Colon (tissue), 2 donors: Measurements from ENCODE around the gene SRSF10.
"Not testable (repeated sequence)": the region's sequence is repeated elsewhere in the genome, so short reads cannot be mapped to it uniquely, and the experiment has no call there.

Experiments used
- FAIRE-seq: peaks from 2 replicates; lab custom pipeline; 2012; peaks lifted over from hg19 to GRCh38; lab: Jason Lieb, UNC
- donor health status: control.
- donor health status: control.

Gene SRSF10

DNA sequence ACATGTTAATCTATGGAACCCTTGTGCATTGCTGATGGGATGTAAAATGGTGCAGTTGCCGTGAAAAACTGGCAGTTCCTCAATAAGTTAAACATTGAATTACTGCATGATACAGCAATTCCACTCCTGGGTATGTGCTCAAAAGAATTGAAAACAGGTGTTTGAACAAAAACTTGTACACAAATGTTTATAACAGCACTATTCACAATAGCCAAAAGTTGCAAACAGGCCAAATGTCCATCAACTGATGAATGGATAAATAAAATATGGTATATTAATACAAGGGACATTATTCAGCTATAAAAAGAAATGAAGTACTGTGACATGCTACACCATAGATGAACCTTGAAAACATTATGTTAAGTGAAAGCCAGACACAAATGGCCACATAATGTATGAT lies 17.7 kb upstream of the SRSF10 start:
- FAIRE-seq, result no peak

DNA sequence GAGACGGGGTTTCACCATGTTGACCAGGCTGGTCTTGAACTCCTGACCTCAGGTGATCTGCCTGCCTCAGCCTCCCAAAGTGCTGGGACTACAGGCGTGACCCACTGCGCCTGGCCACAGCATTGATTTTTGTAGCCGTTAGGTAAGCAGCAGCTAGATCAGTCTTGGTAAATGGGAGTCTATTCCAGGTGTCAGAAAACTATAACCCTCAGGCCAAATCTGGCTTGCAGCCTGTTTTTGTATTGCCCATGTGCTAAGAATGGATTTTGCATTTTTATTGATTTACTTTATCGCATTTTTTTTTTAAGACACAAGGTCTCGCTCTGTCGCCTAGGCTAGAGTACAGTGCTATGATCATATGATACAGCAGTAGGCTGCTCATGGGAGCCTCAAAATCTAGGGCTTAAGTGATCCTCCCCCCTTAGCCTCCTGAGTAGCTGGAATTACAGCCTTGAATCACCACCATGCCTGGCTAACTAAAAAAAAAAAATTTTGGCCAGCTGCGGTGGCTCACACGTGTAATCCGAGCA lies 16.6 kb upstream of the SRSF10 start:
- no peak for FAIRE-seq

DNA sequence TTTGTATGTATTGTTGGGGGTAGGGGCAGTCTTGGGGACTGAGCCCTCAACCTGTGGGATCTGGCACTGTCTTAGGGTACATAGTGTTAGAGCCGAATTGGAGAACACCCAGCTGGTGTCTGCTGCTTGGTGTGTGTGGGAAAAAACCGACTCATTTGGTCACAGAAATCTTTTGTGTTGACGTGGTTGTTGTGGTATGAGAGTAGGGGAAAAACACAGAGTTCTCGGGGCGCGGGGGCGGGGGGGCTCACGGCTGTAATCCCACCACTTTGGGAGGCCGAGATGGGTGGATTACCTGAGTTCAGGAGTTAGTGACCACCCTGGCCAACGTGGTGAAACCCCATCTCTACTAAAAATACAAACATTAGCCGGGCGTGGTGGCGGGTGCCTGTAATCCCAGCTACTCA lies 15.3 kb upstream of the SRSF10 start:
- no peak for FAIRE-seq

DNA sequence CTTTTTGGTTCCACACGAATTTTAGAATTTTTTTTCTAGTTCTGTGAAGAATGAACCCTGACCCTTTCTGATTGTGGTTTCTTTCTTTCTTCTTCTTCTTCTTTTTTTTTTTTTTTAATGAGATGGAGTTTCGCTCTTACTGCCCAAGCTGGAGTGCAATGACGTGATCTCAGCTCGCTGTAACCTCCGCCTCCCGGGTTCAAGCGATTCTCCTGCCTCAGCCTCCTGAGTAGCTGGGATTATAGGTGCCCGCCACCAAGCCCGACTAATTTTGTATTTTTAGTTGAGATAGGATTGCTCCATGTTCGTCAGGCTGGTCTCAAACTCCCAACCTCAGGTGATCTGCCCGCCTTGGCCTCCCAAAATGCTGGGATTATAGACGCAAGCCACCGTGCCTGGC lies 11.9 kb upstream of the SRSF10 start:
- FAIRE-seq, result not testable (repeated sequence)

DNA sequence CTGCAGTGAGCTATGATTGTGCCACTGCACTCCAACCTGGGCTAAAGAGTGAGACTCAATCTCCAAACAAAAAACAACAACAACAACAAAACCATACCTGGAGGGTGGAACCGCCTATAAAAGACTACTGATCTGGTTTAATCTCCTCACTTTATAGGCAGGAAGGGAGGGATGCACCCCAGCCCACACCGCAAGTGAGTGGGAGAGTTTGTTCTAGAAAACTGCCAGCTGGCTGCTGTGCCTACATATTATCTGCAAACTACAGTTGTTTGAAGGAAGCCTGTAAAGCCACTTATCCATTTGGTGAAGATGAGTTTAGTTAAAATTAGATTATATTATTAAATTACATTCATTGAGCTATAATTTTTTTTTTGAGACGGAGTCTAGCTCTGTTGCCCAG lies 9.1 kb upstream of the SRSF10 start:
- no peak for FAIRE-seq

DNA sequence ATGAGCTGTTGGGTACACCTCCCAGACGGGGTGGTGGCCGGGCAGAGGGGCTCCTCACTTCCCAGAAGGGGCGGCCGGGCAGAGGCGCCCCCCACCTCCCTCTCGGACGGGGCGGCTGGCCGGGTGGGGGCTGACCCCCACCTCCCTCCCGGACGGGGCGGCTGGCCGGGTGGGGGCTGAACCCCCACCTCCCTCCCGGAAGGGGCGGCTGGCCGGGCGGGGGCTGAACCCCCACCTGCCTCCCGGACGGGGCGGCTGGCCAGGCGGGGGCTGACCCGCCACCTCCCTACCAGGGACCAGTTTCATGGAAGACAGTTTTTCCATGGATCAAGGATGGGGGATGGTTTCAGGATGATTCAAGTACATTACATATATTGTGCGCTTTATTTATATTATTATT lies 6.9 kb upstream of the SRSF10 start:
- FAIRE-seq, result not testable (repeated sequence)

DNA sequence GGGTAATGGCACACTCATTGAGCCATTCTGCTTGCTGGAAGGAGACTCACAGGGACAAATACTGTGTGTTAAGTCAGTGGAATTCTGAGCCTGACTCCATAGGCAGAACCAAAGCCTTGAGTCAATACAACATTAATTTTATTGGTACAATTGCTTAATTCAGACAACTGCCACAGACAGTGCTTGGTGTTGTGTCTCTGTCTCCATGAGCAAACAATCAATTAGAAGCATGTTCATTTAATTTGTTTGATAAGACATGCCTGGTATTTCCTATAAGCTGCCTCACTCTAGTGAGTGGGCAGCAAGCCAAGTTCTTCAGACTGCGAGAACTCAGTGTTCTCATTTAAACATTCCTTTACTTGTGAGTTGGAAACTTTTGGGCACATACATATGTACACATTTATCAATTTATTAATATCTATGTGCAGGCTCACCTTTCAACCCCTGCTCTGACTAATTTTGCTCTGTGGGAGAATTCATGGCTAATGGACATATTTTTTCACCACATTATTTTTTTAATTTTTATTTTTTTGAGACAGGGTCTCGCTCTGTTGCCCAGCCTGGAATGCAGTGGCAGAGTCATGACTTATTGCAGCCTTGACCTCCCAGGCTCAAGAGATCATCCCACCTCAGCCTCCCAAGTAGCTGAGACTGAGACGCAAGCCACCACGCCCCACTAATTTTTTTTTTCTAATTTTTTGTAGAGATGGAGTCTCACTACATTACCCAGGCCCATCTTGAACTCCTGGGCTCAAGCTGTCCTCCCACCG lies 4.5 kb upstream of the SRSF10 start:
- no peak for FAIRE-seq

DNA sequence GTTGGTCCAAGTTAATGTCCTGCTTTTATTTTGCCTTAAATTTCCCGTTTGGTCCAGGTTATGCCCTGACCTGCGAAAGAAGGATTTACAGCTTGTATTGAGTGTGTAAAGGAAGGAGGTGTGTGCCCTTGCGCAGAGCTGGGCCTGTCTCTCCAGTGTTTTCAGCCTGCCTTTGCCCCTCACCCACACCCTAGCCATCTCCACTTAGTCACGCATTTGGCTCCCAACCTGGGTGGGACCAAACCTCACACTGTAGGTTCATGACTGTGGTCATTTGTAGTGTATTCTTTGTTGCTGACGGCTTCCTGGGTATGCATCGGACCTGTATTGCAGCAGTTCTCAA lies 572 bp upstream of the SRSF10 start:
- no peak for FAIRE-seq

DNA sequence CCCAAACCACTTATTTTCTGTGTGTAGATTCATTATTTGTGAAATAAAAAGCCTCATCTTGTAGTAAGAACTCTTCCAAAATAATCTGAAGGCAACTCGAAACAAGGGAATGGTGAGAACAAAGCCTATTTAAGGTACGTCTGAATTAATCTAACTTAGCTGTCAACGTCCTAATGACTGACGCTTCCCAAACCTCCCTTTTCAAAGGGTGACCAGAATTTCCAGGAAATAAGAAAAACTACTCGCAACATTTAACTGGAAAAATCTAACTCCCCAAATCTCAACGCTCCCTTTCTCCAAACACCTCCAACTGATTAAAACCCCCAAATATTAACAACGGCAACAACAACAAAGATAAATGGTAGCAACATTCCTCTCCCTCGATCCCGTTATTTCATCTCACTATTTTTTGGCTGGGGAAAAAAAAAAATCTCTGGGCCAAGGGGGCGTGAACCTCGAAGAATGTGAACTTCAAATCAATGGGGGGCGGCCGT lies 693 bp downstream of the SRSF10 start:
- FAIRE-seq, result no peak

DNA sequence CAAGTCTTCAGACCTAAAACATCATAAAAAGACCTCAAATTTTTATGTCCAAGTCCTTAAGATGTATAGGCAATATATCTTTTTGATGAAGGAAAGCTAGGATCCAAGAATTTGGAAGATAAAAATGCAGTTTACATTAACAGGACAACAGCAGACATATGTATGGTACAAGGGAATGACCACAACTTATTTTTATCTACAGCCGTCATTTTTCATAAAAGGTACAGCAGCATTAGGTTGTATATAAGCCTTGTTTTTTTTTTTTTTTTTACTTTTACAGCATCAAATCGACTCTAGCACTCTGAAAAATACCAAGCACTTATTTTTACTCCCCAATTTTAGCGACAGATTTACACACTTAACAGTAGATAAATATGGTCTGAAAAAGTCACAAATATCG lies 1.3 kb downstream of the SRSF10 start:
- FAIRE-seq, result no peak

DNA sequence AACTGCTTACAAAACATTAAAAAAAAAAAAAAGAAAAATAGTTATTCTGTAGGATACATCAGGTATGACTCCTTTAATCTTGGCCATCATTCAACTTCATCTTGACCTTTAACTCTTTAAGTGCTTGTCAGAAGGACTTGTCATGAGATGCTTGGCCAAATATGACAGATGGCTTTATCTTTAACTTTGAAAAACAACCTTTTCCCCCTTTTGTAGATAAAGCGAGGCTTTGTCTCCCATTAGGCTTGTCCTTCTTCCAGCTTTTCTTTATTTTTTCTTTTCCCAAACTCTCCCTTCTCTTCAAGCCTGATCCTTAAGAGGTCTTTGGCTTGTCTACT lies 2.3 kb downstream of the SRSF10 start:
- no peak for FAIRE-seq

DNA sequence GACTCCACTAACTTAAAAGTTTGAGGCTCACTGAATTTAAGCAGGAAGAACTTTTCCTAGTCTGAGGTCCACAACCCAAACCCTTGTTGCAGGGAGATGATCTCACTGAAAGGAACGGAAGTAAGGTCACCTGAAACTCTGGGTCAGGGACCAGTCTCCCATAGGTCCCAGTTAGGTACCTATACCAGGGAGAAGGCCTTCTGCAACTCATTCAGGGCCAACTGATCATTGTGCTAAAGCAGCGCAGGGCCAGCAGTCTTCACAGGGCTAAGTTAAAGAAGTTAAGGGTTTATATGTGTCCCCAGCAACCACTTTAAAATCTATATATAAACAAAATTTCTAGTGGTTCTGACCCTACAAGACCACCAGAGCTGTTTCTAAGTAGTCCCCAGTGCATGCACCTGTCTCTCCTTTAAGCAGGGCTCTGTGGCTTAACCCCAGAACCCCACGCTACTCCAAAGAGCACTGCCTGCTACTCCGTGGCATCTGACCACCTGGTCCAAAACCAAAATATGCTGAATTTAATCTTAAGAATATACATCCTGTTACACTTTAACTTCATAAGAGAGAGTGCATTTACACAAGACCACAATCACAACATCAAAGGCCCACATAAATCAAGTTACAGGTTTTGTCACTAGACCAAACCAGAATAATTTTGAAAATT lies 2.8 kb downstream of the SRSF10 start:
- FAIRE-seq, result no peak

DNA sequence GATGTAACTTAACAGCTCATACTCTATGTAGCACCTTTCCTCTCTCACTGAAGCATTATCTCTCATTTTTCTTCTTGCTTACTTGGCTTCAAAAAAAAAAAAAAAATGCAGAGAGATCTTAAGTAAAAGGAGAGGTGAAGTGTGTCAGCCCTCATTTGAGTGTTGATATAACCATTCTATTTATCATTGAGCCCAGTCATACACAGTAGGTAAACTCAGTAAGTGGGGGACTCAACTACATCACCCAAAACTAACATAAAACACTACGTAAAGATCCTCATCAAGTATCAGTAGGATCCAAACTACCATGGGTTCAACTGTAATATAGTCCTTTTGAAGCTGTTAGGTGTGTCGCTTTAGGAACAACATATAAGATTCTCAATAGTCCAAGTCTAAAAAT lies 12.3 kb downstream of the SRSF10 start:
- FAIRE-seq, result no peak

DNA sequence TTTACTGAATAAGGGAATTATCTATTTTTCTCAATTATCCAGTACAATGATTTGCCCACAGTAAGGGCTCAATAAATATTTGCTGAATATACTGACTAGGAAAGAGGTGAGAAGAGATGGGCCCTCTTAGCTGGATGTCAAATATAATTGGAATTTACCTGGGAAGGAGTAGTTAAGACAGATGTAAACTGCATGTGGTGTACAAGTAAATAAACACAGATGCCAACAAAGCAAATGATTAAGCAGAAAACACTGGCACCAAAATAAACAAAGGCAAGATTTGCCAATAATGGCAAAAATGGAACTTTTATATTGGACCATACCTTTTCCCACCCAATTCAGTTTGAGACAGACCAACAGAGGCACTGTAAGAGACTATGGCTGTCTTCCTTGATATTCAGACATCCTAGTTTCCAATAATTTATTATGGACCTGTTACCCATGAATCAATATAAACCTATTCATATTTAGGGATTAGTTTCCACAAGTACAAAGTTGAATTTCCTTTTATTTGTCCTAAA lies 13.1 kb downstream of the SRSF10 start:
- FAIRE-seq, result no peak

DNA sequence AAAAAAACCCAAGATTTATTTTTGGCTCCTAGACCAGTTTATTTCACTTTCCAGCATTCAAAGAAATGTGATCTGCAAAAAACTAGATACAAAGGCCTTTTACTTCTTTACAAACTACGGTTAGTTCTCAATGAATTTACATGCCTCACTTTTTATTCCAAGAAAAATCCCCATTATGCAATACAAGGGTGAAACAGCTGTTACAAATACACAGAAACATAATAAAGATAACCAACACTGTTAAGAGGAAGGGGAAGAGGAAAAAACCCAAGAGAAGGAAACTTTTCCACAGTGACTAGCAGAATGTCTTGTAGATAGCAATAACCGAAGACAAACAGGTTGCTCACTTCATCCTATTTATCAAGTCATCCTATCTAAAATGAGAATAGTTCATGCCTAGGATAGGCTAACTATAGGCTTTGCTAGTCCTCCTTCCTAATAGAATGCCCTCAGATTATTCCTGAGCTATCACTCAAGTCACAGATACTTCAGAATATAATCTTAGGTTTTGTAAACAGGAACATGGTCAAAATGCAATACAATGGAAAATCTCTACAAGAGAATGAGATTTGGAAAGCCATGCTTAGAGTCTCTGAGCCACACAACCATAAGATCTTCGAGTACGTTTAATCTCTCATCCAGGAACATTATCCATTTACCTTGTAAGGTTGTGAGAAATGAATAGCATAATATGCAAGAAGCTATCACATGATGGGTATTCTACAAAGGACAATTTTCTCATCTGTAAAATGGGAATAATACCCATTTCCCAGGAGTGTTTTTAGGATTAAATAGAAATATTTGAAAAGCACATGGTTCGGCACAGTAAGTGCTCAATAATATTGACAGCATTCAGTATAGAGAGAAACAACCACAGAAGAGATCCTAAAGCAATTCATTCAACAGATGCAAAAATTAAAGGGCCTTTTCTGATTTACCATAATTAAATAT lies 15.1 kb downstream of the SRSF10 start:
- FAIRE-seq, result no peak

DNA sequence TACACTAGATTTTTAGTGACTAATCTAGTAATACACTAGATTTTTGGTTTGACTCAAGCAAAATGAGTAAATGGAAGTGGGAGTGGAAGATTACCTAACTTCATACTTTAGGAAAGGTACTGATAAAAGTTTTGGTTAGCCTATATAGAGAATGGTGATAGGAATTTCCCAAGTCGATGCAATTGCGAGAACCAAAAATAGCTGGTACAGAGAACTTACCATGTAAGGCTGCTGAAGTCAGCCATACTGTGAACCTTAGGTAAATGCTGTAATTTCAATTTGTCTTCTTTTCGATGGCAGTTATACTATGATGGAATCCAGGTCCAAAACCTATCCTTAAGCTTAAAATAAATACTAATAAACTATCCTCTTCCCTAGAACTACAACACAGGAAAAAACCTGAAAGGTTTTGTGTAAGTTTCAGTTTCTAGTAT lies 15.9 kb downstream of the SRSF10 start:
- FAIRE-seq, result no peak

DNA sequence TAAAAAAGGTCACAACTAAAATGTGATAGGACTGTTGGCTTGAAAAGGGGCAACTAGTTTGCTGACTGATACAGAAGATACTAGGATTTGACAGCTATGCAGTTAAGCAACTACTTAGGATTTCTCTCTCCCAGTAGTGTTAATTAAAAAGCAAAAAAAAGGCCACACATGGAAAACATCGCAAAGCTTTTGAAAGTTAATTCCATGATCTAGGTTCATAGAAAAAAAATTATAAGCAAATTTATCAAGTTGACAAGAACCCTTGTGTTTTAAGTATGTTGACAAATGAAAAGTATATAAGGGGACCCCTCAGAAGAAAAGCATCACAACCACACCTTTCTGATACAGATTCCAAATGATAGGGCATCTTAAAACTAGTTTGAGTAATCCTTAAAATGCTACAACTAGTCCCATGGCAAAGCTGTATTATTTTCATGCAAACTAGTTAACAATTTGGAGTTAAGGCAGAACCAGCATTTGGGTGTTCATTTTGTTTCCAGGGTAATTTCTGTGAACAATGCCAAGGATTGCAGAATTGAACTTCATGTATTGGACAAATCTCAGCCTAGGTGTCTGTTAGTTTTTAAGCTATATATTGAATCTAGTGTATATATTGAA lies 16.4 kb downstream of the SRSF10 start:
- FAIRE-seq, result no peak

DNA sequence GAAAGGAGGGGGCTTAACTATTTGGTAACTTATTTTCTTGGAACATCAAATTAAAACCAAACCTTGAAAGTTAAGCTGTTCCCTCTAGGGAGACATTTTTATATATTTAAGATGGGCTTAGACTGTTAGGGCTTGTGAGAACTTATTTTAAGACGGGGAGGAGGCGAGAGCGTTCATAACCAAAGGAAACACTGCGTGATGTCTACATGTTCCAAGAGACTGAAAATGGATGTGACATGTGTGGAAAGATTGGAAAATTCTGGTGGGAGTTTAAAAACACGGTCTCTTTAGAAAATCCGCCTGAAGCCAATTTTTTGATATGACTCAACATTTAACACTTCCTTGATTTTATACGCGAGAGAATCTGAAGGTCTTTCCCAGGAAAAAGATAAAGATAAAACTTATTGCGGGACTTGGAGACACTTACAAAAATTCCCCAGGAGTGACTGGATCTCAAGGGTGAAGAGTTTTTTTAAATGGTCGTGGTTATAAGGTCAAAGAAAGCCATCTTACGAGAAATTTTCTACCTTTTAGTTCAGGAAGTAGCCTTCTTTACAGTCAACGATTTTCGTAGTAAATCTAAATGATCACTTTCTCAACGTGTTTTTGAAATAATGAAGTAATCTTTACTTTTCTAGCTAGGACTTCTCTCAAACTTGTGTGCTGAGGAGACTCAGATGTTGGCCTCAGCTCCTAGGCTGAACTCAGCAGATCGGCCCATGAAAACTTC lies 19.7 kb downstream of the SRSF10 start:
- no peak for FAIRE-seq

DNA sequence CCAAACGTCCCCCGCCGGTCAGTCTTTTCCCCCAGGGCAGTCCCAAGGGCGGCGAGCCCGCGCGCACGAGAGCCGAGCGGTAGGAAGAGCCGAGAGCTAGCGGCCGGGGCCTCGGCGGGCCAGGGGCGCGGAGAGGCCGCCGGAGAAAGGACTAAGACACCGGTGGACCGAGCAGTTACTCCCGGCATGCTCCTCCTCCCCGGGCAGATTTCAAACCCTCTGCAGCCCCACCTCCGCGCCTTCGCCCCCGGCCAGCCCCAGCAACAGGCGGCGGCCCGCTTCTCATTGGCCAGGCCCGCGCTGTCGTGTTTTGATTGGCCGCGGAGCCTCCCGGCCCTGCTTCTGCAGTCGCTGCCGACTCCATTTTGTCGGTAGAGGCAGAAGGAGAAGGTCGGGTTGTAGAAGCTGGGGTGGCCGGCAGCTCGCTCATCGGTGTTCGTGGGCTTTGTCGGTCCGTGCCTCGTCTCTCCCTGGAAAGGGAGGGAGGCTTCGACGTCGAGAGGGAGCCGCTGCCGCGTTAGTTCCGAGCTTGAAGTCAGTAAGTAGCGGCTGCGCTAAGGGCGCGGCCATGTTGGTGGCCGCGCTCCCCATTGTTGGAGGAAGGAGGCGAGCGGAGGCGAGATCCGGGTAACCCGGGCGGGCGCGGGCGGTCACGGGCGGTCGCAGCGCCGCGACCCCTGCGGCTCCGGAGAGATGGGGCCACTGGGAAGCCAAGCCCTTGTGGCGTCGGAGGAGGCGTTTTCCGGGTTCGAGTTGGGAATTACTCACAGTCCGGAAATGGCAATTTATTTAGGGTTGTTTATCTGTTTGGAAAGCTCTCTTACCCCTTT lies 20.5 kb downstream of the SRSF10 start, which contains the start of gene PNRC2:
Gene PNRC2, plus strand, starts transcription at position 368 of the 830 bp plus-strand sequence. CDS start 1,630 bp downstream, outside the sequence.
- FAIRE-seq, result peak; percentile 14
